Measurements from ENCODE around the gene CDC6.
A peak's percentile ranks its signal among the peaks of the same experiment; 100 is the strongest.

Gene CDC6

DNA sequence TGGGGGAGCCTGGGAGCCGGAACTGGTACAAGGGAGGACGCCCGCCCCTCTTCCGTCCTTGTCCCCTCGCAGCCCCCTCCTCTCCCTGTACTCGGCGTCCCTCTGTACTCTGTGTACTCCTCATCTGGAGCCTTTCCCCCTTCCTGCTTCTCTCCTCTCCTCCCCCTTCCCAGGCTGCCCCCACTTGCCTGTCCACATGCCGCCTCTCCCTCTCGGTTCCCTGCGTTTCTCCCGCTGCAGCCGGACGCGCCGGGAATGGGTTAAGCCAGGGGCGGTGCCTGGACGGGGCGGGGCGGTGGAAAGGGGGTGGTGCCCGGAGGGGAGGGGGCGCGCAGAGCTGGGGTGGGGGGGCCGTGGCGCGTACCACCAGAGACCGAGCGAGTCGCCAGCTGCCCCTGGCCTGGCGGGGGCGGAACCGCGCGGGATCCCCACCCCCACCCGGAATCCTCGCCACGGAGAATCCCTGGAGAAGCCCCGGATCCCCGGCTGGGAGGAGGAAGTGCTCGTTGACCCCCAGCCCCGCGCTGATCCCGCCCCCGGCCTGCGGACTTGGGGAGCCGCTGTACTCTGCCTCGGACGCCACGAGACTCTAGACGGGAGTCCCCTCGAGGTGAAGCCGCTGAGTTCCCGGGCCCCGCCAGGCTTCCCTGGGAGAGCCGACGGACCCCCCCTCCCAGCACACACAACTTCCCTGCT is 54.3 kb downstream of the CDC6 start:
- DNase-seq = peak; percentile 40

DNA sequence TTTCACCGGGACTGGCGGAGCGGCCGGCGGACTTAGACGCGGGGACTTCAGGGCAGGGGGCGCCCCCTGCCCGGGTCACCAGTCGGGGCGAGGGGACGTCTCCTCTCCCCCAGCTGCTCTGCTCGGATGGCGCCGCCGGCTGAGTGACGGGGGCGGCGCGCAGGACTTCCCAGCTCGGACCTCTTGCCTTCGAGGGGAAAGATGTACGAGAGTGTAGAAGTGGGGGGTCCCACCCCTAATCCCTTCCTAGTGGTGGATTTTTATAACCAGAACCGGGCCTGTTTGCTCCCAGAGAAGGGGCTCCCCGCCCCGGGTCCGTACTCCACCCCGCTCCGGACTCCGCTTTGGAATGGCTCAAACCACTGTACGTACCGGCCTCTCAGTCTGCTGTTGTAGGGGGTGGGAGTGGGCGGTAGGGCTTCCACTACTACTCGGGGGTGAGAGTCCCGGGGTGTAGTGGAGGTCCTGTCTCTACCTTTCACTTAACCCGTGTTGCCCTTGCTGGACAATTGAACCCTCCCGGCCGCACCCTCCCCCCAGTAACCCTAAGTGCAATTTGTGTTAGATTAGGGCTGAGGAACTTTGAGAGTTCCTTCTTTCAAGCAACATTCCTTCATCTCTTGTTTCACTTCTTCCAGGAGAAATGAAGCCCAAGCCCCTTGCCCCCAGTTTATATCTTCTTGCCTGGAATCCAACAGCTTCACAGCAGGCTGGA is 55.0 kb downstream of the CDC6 start:
- no peak for DNase-seq

DNA sequence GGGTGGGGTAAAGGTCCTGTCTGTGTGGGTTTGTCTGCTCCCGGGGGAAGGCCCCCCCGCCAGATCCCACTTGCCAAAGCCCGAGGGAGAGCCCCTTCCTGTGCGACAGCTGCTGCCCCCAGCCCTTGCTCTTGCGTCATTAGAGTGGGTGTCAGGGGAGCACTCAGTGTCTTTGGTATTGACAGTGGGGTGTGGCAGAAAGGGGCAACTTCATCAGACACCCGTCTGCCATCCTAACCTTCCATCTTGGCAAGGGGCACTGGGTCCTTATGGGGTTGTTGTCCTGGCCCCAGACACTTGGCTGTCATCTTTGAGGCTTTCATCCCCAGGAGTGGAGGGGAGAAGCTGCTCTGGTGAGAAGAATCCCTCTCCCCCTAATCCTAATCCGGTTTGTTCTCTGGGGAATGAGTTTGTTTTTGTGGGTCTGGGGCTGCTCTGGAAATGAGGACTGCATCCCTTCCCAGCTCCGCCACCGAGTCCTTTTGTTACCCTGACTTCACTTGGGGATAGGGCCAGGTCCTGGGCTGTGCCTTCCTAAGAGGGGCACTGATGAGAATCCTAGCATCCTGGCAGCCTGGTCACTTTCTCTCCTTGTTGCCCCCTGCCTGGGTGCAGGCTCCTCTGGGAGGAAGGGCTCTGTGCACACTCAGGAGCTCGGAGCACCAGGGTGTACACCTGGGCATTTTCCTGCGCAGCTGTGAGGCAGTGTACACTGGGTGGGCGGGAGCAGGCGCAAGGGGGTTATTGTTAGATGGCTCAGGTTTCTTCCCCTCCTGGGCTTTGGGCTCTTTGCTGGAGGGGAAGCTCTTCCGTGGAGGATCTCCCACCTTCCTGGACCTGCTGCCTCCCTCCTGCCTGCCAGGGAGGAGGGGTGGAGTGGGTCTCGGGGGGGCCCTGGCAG is 55.8 kb downstream of the CDC6 start:
- DNase-seq = peak; percentile 87

DNA sequence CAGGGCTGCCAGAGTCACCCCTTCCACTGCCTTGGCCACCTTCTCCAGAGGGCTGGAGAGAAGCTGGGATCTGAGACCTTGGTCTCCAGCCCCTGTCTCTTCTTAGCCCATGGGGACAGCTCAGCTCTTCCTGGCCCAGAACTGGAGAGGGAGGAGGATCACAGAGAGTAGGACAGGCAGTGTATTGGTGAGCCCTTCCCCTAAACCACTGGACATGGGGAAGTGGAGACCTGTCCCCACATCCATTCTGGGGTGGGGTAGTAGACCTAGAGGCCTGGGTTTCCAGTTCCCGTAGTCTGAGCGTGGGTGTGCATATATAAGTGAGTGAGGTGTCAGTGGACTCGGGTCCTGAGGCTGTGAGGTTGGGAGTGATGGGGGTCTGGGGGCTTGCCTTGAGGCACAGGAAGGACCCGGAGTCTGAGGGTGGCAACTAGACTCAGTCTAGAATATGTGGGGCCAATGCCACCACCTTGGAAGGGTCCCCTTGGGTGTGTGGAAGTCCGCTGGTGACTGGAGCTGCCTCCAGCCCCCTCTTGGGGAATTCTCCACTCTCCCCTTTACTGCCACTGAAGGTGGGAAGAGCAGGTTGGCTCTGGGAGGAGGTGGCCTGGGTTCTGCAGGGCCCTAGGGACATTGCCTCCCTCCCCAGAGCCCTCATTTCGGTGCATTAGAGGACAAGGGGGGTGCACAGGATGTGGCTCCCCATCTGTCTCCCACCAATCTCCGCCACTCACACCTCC is 56.9 kb downstream of the CDC6 start:
- DNase-seq = peak; percentile 60

DNA sequence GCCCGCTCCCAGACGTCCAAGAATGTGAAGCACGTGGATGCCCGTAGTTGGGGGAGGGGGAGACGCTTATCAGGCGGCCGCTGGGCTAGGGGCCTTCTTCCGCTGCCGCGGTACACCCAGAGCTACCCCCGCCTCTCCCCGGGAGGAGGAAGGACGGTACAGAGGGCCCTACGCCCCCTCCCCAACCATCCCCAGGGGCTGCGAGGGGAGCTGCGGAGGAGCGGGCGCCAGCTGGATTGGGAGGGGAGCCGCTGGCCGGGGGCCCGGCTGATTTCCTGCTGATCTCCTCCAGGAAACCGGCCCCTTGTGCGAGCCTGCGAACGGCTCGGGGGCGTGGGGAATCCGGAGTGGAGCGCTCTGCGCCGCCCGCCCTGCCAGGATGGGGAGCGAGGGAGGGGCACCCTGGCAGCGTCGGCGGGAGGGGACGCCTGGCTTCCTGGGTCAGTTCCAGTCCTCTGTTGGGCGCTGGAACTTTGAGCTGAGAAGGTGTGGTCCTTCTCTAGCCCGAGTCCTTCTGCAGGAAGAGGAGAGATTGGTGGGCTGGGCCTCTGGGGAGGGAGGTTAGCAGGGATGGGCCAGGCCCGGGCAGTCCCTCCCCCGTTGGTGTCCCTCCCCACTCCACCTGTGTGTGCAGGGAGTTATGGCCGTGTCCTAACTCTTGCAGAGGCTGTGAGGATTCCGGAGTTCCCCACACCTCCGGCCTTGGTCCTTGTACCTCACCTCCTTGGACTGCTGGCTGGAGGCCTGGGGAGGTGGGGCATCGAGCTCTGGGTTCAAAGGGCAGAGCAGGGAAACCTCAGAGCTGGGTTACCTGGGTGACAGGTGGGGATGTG is 57.7 kb downstream of the CDC6 start:
- peak; percentile 26 for DNase-seq

DNA sequence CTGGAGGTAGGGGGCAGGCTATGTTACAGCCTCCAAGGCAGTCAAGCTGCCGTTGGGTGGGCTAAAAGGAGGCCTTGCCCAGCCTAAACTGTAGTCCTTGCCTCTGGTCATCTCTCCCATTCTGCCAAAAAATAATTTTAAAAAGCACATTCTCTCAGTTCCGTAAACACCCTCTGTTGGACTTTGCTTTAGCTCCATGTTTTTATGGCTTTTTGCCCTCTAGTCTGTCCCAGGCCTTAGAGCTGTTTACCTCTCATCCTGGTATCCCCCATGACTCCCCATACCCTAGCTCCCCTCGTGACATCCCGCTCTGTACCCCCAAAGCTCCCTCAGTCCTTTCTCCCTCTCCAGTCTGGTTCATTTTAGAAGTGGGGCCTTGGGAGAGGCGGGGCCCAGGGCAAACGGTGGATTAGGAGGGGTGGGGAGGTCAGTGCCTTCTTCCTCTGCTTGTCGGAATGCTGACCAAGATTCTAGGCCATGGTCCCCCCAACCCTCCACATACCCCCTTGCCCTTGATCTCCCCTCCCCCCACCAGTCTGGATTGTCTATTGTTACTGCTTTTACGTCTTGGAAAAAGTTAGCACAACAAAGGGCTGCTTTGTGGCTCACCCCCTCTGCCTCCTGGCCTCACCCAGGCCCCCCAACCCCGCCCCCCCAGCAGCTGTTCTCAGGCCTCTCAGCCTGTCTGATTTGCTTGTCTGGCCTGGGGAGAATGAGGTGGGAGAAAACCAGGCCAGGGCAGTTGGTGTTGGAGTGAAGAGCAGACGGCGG is 58.5 kb downstream of the CDC6 start:
- no peak for DNase-seq

DNA sequence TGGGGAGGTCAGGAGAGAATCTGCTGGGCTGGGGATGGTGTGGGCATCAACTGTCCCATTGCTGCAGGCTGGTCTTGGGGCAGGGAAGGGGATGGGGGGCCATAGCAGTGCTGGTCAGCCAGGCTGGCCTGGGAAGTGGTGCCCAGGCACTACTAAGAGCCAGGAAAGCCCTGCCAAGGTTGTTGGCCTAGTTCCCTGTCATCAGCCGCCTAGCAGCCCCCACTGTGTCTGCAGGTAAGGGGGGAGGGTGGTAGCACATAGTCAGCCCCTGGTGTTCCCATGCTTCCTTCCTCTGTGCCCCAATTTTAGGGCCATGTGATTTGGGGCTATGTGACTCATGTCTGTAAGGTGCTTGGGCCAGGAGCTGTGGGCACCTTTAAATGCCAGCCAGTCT is 59.1 kb downstream of the CDC6 start:
- DNase-seq = no peak

DNA sequence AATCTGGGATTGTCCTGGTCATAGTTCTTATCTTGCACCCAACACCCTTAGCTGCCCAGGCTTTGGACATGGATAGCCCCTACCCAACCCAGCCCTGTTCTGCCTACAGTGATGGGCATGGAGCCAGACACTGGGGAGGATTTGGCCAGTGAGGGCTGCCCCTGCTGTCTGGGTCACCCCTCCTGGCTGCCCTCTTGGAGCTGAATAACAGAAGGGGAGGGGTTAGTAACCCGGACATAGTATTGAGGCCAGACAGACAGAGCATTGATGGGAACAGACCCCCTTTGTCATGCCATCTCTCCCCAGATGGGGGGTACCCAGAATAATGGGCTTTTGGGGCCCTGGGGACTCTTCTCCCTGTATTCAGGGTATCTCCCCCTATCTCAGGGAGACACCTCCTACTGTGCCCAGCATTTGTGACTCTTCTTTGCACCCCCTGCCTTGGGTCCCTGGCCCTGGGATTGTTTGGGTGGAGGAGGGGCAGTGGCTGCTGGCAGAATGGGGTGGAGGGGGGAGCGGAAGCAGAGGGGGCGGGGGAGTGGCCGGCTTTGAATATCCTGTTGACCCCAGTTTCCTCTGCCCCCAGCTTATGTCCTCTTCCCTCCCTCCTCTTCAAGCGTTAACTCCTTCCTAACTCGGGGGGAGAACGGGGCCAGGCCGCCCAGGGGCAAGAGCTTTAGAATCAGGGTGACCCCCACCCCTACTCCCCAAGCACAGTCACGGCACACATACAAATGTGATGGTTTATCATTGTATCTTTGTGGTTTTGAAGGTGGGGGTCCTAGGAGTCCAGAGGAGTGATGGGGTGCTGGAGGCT is 59.8 kb downstream of the CDC6 start:
- DNase-seq = no peak

DNA sequence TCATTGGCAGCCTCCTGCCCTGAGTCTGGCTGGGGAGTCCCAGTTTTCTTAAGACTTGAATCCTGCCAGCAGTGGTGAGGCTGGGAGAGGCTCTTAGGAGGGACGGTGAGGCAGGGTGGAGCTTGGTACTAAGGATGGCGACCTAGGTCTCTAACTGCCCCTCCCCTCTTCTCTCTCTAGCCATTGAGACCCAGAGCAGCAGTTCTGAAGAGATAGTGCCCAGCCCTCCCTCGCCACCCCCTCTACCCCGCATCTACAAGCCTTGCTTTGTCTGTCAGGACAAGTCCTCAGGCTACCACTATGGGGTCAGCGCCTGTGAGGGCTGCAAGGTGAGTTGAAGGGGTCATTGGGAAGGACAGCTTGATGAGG is 60.4 kb downstream of the CDC6 start:
- DNase-seq = no peak

DNA sequence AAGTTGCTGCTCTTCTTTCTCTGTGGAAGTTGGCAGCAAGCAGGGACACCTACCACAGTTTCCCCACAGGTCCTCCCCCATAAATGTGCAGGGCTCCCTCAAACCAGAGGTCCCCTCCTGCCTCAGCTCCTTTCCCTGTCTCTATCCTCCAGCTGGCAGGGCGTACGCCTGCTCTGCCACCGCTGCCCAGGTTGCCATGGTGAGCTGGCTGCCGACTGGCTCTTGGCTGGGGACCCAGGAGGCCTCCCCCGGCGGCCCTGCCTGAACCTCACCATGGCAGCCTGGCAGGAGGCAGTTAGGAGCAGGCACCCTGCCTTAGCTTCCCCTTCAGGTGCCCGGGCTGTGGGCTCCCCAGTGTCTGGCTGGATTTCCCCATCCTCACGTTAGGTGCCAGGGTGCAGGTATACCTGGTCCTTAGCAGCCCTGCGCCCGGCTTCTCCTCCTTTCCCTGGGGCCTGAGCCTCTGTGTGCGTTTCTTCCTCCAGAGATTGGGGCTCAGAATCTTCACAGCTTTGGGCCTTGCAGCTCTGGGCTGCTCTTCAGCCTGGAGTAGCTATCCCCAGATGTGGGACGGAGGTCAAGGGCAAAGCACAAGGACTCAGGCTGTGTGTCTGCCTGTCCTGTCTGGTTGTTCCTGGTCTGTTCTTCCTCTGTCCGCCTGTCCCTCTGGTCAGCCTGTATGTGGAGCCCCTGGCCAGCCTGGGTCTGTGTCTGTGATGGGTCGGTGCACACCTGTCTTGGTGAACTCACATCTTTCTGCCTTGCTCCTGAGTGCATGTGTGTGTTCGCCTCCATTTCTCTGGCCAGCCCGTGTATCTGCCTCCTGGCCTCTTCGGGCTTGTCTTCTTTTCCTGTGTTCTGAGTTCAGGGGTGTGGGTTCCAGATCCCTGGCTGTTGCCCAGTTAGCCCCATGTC is 61.1 kb downstream of the CDC6 start:
- DNase-seq = peak; percentile 64

DNA sequence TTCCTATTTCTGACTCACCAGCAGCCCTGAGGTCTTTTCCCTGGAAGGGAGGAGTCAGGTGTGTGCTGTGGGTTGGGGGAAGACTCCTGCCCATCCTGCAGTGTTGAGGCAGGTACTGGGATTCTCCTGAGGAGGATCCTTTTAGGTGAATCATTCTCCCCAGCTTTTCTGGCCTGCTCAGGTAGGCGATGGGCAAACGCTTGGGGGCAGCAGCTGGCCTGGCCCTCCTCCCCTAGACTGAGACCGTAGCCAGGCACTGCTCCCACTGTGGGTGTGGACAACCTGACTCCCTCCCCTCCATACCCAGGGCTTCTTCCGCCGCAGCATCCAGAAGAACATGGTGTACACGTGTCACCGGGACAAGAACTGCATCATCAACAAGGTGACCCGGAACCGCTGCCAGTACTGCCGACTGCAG is 61.8 kb downstream of the CDC6 start:
- no peak for DNase-seq

DNA sequence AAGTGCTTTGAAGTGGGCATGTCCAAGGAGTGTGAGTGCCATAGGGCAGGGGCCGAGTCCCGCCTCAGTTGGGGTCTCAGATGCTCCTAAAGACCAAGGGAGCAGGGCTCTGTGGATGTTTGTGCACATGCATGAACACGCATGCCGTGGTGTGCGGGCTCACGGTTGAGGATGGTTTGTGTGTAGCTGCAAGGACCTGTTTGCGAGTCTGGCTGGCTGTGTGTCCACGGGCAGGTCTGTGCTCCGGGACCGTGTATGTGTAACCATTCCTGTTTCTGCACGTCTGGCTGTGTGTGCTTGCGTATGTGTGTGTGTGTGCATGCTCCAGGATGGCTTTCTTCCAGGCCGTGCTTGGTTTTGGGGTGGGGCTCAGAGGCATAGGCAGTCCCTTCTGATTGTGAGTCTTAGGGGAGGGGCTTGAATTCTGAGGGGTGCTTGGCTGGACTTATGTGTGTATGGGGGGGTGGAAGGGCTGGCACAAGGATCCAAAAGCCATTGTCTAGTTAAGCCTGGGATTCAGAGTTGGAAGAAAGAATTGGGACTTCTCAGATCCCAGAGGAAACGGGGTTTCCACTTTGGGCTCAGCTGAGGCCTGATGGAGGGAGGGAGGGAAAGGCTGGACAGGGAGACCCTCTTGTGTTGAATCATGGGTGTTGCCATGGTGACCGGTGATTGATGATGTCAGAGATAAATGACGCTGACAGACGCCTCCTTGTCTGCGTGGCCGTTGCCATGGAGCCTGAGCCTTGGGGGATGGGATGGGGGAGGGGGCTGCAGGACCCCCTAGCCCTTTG is 62.4 kb downstream of the CDC6 start:
- peak; percentile 73 for DNase-seq

DNA sequence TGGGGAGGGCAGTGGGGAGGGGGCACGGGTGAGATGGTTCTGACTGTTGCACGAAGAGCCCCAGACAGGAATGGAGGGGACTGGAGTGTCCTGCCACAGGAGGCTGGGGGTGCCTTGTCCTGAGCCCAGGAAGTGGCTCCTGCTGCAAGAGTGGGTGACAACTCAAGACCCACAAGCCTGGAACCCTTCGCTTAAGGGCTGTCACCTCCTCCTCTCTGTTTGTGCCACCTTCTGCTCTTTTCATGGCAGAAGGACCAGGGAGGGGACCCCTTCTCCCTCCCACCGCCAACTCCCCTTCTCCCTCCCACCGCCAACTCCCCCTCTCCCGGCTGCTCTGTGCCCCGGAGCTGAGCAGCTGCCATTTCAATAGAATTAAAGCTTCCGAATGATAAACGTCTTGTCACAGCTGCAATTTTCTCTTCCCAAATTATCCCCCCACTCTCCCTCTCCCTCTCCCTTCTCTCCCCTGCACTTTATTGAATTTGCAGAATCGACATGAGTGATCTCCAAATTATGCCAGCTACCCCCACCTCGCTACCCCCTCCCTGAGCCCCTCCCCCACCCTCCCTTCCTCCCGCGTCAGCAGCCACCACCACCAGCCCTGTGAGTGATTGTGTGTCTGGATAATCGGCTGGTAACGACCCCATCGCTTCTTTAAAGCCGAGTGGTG is 63.1 kb downstream of the CDC6 start:
- DNase-seq = peak; percentile 91

DNA sequence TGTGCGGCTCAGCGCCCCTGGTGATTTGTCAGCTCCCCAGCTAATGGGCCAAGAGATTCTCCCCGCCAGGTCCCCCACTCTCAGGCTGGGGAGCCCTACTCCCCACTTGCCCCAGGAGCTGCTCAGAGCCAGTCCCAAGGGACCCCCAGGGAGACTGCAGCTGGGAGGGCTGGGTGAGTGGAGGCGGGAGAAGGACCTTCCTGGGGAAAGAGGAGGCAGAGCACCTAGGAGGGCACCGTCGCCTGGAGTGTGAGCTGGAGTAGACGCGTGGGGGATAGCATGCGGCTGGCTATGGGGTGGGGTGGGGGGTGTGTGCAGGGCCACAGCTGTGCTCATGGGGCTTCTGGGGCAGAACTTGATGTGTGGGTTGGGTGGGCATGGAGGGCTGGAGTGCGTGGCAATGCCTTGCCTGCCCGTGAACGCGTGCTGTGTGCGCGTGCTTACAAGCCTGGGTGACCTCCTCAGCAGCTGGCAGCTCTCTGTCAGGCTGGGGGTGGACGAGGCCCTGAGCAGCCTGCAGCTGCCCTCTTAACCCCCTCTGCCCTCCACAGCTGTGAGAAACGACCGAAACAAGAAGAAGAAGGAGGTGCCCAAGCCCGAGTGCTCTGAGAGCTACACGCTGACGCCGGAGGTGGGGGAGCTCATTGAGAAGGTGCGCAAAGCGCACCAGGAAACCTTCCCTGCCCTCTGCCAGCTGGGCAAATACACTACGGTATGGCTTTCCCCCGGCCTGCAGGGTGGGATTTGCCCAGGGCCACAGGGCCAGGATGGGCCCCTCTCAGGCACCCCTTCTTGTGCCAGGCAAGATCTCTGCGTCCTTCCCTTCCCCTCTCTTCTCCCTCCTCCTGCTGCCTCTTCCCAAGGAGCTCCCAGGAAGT is 63.9 kb downstream of the CDC6 start:
- DNase-seq = peak; percentile 91

DNA sequence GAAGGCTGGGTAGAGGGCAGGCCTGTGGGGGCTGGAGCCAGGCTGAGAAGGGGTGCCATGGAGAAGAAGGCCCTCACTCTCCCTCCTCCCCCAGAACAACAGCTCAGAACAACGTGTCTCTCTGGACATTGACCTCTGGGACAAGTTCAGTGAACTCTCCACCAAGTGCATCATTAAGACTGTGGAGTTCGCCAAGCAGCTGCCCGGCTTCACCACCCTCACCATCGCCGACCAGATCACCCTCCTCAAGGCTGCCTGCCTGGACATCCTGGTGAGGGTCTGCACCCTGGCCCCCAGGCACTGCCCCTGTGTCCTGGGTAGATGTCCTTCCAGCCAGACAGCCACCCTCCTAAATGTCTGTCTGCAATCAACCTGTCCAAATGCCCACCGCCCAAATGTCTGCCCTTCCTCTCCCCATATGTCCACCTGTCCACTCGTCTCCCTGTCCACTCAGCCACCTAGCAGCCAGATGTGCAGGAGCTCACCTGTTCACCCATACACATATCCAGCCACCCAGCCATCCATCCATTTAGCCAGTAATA is 64.6 kb downstream of the CDC6 start:
- no peak for DNase-seq

DNA sequence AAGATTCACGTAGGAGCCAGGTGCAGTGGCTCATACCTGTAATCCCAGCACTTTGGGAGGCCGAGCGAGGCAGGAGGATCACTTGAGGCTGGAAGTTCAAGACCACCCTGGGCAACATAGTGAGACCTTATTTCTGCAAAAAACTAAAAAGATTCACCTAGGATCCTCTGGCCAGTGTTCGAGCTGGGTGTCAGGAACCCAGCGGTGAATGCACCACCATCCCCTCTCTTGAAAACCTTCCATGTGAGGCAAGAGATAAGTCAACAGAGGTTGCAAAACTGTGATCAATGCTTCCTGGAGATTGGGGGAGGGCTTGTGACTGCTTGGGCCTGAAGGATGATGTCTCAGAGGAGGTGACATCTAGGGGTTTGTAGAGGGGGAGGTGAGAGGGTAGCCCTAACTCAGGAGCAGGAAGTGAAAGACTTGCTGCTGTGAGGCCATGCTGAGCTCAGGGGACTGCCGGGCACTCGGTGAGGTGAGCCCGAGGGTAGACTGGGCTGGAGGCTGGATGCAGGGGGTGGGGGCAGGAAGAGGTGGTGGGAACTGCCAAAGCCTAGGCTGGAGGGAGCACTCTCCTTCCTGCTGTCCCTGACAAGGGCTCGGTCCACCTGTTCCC is 65.2 kb downstream of the CDC6 start:
- DNase-seq = no peak
